Chondrocyte (in vitro differentiated cells): Measurements from ENCODE around the gene PSMA5. TPM values are rescaled to one million over a fixed set of nuclear protein-coding genes. Genes with fewer than 3 reads are reported as not detected.
"Not testable (repeated sequence)": the region's sequence is repeated elsewhere in the genome, so short reads cannot be mapped to it uniquely, and the experiment has no call there.

ENCODE experiments used
- DNase-seq: peaks from one replicate; pipeline ENCODE4 v3.0.0; 2021; ENCODE audit warnings: mixed read lengths, low spot score
- H3K27ac Mint-ChIP-seq: one replicate; pipeline ENCODE4 v1.8.0; 2021; ENCODE audit warnings: mild to moderate bottlenecking, moderate library complexity, mixed read lengths; ENCODE audit not compliant: unreplicated experiment
- H3K27me3 Mint-ChIP-seq: 2 replicates; pipeline ENCODE4 v1.8.0; 2021; ENCODE audit warnings: low read depth, mixed read lengths
- H3K36me3 Mint-ChIP-seq: 2 replicates; pipeline ENCODE4 v1.8.0; 2021; ENCODE audit warnings: low read depth, mixed read lengths
- H3K4me1 Mint-ChIP-seq: 2 replicates; pipeline ENCODE4 v1.8.0; 2021; ENCODE audit warnings: low read depth, mild to moderate bottlenecking, mixed read lengths
- H3K4me3 Mint-ChIP-seq: one replicate; pipeline ENCODE4 v1.8.0; 2021; ENCODE audit warnings: mild to moderate bottlenecking, moderate library complexity, mixed read lengths; ENCODE audit not compliant: unreplicated experiment
- H3K9me3 Mint-ChIP-seq: 2 replicates; pipeline ENCODE4 v1.8.0; 2021; ENCODE audit warnings: low read depth, mixed read lengths
- long read RNA-seq: library from polyadenylated mRNA; stranded (forward); transcript quantifications from one replicate; pipeline ENCODE4 v2.0.0, GENCODE V29; 2021
- total RNA-seq: library from RNA; stranded (reverse); gene quantifications from 3 replicates; pipeline ENCODE4 v1.2.1, GENCODE V29; 2021
- TF ChIP-seq, protein P1 (sequence below): fragments of 200-600 bp; sonication (generic); IDR thresholded peaks from 2 replicates; pipeline ENCODE4 v1.5.0; 2021; ENCODE audit warnings: antibody characterized with exemption, mild to moderate bottlenecking, moderate library complexity

PSMA5 gene
- 80.2 to 90.5 TPM (median 84.3 TPM) in 3 replicates for total RNA-seq
- long read RNA-seq, transcript PSMA5-201 (9 exons, 3,729 nt): major isoform, 105 of 121 reads
- long read RNA-seq, partial matches to known transcripts: 2 of 121 reads
- long read RNA-seq, other reads (novel, unspliced or antisense): 12 of 121 reads

DNA sequence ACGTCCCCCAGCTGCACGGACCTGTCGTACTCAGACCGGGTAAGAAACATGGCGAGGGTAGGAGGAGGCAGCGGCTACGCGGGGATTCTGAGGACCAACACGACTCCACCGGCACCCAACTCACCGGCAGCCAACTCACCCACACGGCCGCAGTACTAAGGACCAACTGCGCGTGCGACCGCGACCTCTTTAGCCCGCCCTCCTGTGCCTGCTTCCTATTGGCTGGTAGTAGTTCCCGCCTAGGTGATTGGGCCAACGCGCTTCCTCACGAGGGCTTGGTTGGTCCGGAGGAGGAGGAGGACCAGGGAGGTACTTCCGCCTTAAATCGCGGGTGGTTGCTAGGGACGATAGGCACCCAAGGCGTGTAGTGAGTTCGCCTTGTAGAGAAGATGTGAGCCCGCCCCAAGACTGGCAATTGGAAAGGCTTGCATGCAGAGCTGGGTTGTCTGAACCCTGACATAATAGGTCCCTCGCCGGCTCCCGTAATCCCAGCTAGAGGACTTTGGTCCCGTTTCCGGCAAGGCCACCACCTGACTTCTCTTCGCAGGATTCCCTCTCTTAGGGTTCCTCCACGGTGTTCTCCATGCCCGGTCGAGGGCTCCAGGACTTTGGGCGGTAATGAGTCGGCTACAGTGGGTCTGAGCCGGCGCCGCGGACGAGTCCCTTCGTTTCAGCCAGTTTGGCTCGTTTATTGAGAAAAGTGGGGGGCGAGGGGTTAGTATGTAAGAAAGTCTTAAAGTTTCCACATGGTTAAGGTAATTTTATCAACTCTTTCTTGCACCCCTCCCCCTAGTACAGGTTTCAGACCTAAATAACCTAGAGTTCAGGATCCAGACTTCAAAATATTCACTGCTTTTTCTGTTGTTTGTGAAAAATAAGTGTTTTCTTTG, at the start of gene PSMA5:
Gene PSMA5 (minus strand): TSS at position 168 of the 890 bp plus-strand sequence. CDS start 118 bp downstream, at position 50.
- H3K27ac Mint-ChIP-seq: peak within 1 kb of the TSS; percentile 97
- peak; percentile 99 for DNase-seq
- no peaks in the 10 kb centered on the region for H3K27me3 Mint-ChIP-seq
- H3K36me3 Mint-ChIP-seq: no peaks in the 10 kb centered on the region
- peak within 1 kb of the TSS; percentile 89 for H3K4me3 Mint-ChIP-seq
- H3K9me3 Mint-ChIP-seq: no peaks in the 10 kb centered on the region
- TF ChIP-seq, protein P1, sequence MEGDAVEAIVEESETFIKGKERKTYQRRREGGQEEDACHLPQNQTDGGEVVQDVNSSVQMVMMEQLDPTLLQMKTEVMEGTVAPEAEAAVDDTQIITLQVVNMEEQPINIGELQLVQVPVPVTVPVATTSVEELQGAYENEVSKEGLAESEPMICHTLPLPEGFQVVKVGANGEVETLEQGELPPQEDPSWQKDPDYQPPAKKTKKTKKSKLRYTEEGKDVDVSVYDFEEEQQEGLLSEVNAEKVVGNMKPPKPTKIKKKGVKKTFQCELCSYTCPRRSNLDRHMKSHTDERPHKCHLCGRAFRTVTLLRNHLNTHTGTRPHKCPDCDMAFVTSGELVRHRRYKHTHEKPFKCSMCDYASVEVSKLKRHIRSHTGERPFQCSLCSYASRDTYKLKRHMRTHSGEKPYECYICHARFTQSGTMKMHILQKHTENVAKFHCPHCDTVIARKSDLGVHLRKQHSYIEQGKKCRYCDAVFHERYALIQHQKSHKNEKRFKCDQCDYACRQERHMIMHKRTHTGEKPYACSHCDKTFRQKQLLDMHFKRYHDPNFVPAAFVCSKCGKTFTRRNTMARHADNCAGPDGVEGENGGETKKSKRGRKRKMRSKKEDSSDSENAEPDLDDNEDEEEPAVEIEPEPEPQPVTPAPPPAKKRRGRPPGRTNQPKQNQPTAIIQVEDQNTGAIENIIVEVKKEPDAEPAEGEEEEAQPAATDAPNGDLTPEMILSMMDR: no peak
- H3K4me1 Mint-ChIP-seq: peaks cover 43% of the 10 kb centered on the region

DNA sequence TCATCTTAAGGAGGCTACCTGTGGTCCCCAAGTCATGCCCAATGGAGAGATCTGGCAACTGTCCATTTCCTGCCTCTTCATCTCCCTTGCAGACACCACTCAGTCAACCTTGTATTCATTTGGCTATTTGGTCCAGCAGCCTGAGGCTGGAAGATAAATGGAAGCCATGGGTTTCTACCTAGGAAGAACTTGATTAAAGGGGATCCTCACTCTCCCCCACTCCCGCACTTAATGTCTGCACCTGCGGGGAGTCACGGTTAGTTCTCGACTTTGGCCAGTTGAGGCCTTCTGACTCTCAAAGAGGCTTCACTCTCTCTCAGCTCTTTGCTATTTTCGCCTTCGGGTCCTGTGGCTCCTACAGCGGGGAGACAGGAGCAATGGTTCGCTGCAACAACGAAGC, 49.0 kb upstream of the PSMA5 start:
- TF ChIP-seq, protein P1: no peak
- Mint-ChIP-seq H3K36me3 (no peaks in the 10 kb centered on the region), H3K4me3 (no peak overlapping the region), H3K27me3 (peaks cover 53% of the 10 kb centered on the region), H3K9me3 (no peaks in the 10 kb centered on the region), H3K27ac (no peak overlapping the region), H3K4me1 (no peaks in the 10 kb centered on the region)
- DNase-seq: no peak

DNA sequence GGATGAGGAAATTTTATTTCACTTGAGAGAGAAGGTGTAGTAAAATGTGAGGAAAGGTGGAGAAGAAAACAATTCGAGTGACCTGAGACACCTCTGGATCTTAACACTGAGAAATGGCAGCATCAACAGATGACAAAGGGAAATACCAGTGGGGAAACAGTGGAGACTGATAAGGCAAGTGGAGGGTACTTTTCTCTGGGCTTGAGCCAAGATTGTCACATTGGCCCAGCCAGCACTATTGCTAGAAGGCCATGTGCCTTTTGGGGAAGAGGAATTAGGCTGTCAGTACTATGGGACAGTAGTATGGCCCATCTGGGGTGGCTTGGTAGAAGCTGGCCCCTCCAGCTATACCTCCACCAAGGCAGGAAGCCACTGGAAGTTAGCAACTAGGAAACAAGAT, 48.4 kb upstream of the PSMA5 start:
- peaks cover 53% of the 10 kb centered on the region for H3K27me3 Mint-ChIP-seq
- H3K9me3 Mint-ChIP-seq: no peaks in the 10 kb centered on the region
- DNase-seq: no peak
- H3K4me1 Mint-ChIP-seq: no peaks in the 10 kb centered on the region
- TF ChIP-seq, protein P1: no peak
- H3K36me3 Mint-ChIP-seq: no peaks in the 10 kb centered on the region
- no peak overlapping the region for H3K27ac Mint-ChIP-seq
- no peak overlapping the region for H3K4me3 Mint-ChIP-seq

DNA sequence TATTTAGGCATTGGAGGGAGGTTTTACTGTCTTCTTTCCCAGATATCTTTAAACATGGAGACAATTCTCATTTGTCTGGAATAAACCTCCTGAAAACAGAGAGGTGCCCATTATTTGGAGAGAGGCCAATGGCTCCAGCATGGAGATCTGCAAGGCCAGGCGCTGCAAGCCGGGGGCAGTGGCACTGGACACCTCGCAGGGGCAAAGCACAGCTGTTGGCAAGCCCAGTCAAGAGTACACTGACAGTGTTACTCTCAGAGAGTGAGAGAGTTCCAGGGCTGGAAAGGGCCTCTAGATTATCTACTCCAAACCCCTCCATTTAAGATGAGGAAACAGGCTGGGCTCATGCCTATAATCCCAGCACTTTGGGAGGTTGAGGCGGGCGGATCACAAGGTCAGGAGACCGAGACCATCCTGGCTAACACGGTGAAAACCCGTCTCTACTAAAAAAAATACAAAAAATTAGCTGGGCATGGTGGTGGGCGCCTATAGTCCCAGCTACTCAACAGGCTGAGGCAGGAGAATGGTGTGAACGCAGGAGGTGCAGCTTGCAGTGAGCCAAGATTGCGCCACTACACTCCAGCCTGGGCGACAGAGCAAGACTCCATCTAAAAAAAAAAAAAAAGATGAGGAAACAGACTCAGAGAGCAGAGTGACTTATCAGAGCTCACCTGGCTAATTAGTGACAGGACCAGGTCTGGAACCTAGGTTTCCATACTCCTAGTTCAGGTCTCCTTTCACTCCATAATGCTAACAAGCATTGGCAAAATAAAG, 47.2 kb upstream of the PSMA5 start:
- not testable (repeated sequence) for H3K4me1 Mint-ChIP-seq, H3K9me3 Mint-ChIP-seq, H3K4me3 Mint-ChIP-seq, DNase-seq, H3K27ac Mint-ChIP-seq, H3K36me3 Mint-ChIP-seq
- H3K27me3 Mint-ChIP-seq: peaks cover 50% of the 10 kb centered on the region

DNA sequence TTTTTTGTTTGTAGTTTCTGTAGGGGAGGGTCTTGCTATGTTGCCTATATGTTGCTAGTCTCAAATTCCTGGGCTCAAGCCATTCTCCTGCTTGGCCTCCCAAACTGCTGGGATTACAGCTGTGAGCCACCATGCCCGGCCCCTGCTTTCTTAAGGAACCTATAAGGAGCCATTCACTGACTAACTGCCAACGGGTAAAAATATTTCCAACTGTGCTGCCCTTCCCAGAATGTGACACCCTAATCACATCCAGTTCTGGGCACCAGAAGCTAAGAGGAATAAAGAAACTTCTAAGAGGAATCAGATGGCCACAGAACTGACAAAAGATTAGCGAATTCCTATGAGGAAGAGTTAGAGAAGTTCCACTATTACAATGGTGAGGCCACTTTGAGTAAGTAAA, 46.5 kb upstream of the PSMA5 start:
- peaks cover 52% of the 10 kb centered on the region for H3K27me3 Mint-ChIP-seq
- H3K36me3 Mint-ChIP-seq: no peaks in the 10 kb centered on the region
- TF ChIP-seq, protein P1: no peak
- H3K4me1 Mint-ChIP-seq: no peaks in the 10 kb centered on the region
- no peak overlapping the region for H3K4me3 Mint-ChIP-seq
- H3K27ac Mint-ChIP-seq: no peak overlapping the region
- DNase-seq: no peak
- no peaks in the 10 kb centered on the region for H3K9me3 Mint-ChIP-seq
